Measurements from ENCODE around the gene RGL4.
A peak's percentile ranks its signal among the peaks of the same experiment; 100 is the strongest.

RGL4 gene

DNA sequence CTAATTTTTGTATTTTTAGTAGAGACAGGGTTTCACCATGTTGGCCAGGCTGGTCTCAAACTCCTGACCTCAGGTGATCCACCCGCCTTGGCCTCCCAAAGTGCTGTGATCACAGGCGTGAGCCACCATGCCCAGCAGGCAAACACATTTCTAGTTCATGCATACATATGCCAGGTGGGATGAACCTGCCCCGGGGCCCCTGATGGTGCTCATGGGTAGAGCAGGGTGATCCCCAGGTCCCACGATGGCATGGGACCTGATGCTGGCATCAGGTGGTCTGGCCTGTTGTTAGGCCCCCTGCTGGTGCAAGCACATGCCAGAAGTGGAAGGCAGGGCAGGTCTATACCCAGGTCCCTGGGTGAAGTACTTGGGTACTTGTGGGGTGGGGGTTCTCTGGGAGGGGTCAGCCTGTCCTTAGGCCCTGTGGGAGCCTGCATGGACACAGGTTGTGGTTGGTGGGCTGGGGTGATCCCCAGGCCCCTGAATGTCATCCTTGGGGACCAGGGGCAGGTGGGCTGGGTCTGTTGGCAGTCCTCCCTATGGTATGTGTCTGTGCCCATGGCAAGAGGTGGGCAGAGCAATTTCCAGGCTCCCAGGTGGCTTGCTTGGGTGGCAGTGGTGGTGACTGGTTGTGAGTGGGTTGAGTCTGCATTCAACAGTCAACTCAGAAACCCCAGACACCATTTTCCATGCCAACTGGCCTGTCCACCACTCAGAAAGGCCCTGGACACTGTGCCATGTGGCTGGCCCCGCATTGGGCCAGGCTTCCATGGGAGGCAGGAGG is 9.6 kb upstream of the RGL4 start:
- no peak for DNase-seq (ENCODE audit: low read depth in 3 of 3)

DNA sequence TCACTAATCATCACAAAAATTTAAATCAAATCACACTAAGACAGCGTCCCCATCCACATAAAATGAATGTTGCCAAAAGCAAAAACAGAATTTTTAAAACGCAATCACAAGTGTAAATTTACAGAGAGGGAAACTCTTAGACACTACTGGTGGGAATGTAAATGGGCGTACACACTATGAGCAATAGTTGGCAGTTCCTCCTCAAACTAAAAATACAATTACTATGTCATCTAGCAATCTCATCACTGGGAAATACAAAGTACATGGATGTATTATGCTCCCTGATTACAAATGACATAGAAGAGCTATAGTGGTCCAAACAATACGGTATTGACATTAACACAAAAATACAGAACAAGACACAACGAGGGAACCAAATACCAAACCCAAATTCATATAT is 8.7 kb upstream of the RGL4 start:
- no peak for DNase-seq (ENCODE audit: low read depth in 3 of 3)

- no peak for DNase-seq (ENCODE audit: low read depth in 3 of 3)
Measured at GRCh38 chr22:23682827-23683355, 7.9 kb upstream of the RGL4 start.

GRCh38 chr22:23683545-23683944 is 7.3 kb upstream of the RGL4 start:
- no peak for DNase-seq (ENCODE audit: low read depth in 3 of 3)

DNA sequence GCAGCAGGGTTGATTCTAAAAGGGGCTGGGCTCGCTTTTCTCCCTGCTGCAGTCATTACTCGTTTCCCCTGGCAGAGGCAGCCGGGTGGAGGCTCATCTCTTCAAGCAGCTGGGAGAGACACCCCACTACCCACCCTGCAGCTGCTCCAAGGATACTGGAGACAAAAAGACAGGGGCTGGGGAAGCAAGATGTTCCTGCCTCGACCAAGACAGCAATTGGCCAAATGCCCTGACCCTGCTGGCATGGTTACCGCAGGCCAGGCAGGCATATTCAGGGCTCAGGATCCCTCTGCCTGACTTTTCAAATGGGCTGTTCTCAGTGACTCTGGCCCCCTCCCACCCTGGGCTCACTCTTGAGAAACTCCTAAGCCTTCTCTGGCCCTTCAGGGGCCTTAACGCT is 6.8 kb upstream of the RGL4 start:
- DNase-seq (ENCODE audit: low read depth in 3 of 3): no peak

DNA sequence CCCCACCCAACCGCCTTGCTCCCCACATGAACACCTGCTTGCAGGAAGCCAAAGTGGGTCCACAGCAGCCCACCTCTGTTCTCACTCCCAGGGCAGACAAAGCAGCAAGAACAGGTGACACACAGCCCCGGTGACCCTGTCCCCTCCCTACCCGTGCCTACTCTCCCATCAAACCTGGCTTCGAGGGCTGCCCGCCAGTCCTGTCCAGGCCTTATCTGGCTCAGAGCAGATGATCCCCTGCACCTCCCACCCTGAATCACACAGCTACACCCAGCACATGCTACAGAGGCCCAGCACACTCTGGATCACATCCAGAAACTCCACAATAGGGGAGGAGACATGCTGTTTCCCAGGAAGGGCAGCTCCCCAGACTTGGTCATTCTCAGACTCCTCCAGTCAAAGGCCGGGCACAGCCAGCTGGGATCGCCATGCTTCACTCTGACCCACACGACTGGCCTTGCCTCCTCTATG is 6.2 kb upstream of the RGL4 start:
- no peak for DNase-seq (ENCODE audit: low read depth in 3 of 3)

GRCh38 chr22:23685205-23685784 is 5.5 kb upstream of the RGL4 start:
- no peak for DNase-seq (ENCODE audit: low read depth in 3 of 3)

- no peak for DNase-seq (ENCODE audit: low read depth in 3 of 3)
Measured at GRCh38 chr22:23686416-23687024, 4.3 kb upstream of the RGL4 start.

GRCh38 chr22:23688121-23688520 is 2.7 kb upstream of the RGL4 start:
- no peak for DNase-seq (ENCODE audit: low read depth in 3 of 3)

DNA sequence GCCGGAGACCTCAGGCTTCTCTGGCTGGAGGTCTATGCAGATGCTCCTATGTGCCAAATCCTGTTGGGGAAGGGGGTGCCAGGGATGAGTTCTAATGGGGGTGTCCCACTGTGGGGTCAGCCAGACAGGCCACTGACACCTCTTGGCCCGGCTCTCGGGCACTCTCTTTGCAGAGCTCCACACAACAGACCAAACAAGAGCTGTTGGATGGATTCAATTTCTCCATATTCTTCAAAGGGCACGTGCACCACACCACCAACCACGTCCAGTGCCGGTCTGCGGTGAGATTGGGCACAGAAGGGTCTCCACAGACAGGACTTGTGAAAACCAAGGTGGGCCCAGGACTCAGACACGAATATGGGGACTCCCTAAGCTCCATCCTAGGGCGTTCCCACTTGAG is 2.2 kb upstream of the RGL4 start:
- no peak for DNase-seq (ENCODE audit: low read depth in 3 of 3)

DNA sequence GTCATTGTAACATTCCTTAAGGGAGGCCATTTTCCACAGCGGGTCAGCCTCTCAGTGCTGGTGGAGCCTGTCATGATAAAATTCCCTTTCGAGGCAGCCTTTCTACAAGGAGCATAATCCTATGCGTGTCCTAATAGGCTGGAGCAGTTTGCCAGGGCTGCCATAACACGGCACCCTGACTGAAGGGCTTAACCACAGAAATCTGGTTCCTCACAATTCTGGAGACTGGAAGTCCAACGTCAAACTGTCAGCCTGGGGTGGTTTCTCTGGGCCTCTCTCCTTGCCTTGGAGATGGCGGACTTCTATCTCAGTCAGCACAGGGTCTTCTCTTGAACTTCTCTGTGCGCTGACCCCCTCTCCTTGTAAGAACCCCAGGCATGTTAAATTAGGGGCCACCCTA is 1.4 kb upstream of the RGL4 start:
- DNase-seq (ENCODE audit: low read depth in 3 of 3): no peak

GRCh38 chr22:23691748-23692423 is 1.1 kb downstream of the RGL4 start:
- DNase-seq (ENCODE audit: low read depth in 3 of 3): no peak

DNA sequence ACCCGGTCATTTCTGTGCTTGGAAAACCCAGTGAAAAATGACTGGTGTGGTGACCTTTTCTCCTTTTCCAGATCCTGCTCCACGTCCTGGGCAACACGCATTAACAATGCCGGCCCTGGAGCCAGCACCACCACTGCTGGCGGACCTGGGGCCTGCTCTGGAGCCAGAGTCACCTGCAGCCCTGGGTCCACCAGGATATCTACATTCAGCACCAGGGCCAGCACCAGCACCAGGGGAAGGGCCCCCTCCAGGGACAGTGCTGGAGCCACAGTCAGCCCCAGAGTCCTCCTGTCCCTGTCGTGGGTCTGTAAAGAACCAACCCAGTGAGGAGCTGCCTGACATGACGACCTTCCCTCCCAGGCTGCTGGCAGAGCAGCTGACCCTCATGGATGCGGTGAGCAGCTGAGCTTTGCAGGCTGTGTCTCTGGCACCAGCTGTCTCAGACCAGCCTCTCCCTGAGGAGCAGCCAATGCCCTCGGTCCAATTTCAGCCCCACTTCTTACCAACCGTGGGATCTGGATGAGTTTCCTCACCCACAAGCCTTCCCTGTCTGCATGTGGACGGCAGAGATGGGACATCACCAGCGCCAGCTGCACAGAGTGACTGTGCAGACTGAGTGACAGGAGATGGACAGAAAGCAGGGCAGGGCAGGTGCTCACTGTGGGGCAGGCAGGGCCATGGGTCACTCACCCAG is 1.9 kb downstream of the RGL4 start:
- no peak for DNase-seq (ENCODE audit: low read depth in 3 of 3)

DNA sequence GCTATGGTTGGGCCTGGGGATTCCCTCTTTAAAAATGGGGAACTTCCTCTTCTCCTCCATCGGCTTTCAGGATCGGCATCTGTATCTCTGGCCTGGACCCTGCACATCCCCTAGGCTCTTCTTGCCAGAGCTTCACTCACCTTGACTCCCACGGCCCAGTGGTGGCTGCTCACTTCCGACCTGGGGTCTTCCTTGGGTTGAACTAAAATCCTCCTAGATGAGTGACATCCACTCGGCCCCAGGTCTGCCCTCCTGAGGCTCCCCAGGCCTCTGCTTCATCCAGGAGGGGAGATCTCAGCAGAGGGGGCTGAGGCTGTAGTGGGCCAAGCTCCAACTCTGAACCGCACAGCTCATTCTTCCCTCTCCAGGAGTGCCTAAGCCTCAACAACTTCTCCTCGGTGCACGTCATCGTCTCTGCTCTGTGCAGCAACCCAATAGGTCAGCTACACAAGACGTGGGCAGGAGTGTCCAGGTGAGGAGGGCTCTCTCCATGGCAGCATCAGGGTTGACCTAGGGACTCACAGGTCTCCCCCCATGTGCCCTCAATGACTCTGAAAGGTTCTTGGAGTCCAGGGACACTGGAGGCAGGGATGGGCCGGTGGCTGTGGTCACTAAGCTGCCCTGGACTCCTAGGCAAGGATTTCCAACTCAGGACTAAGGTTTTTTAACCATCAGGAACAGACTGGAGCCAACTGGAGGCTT is 3.3 kb downstream of the RGL4 start:
- no peak for DNase-seq (ENCODE audit: low read depth in 3 of 3)

DNA sequence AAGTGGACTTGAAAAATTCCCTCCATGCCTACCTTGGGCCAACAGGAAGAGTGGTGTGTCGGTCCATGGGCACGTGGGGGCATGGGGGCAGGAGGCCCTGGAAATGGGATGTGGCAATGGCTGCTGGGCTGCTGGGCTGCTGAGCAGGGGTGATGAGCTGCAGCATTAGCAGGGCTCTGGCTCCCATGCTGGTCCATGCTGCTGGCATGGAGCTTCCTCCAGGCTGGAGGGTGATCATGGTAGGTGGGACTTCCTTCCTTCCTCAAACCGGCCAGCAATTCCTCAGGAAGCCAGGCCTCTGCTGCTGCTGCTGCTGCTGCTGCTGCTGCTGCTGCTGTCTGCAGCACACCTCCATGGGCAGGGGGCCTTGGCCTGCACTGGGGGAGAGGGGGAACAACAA is 4.3 kb downstream of the RGL4 start:
- DNase-seq (ENCODE audit: low read depth in 3 of 3): no peak

- DNase-seq (ENCODE audit: low read depth in 3 of 3): no peak
Measured at GRCh38 chr22:23695571-23696325, 4.9 kb downstream of the RGL4 start.

DNA sequence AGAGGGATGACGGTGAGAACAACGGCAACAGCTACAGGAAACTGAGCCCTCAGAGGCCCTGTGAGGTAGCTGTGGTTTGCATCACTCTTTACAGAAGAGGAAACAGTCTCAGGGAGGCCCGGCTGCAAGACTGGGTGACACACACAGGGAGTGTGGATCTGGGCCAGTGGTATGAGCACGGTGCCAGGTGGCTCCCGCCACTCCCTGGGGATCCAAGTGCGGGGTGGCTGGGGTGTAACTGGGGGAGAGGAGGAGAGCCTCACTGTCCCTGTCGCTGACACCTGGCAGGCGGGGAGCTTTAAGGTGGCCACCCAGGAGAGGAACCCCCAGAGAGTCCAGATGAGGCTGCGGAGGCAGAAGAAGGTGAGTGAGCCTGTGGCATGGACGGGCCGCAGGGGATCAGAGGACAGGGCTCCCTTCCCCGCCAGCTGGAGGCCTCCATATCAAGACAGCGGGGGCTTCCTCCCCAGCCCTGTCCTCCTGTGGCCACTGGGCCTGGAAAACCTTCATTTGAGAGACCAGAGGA is 5.6 kb downstream of the RGL4 start:
- peak; percentile 42 to 57 (median 49) for DNase-seq (ENCODE audit: low read depth in 3 of 3)

GRCh38 chr22:23697031-23697970 is 6.5 kb downstream of the RGL4 start:
- DNase-seq (ENCODE audit: low read depth in 3 of 3): no peak

GRCh38 chr22:23698094-23698493 is 7.3 kb downstream of the RGL4 start:
- no peak for DNase-seq (ENCODE audit: low read depth in 3 of 3)
